ENCODE data around the gene INTS6. TPM values are rescaled to one million over a fixed set of nuclear protein-coding genes. Genes with fewer than 3 reads are reported as not detected.

The INTS6 gene
- total RNA-seq, 1 experiment from 2014 or later: 38.7 TPM

GRCh38 chr13:51397262-51397941 lies 55.4 kb downstream of the INTS6 start:
- DNase-seq: no peak
- Histone ChIP-seq H3K36me3 (peaks cover 16% of the 10 kb centered on the region), H3K27me3 (no peaks in the 10 kb centered on the region), H3K4me1 (no peaks in the 10 kb centered on the region), H3K4me3 (no peak overlapping the region), H3K9me3 (replicated peaks) (no peaks in the 10 kb centered on the region), H3K27ac (no peak overlapping the region)

GRCh38 chr13:51396352-51396751 lies 56.5 kb downstream of the INTS6 start:
- no peak overlapping the region for H3K4me3 ChIP-seq
- H3K27me3 ChIP-seq: no peaks in the 10 kb centered on the region
- DNase-seq: no peak
- peaks cover 14% of the 10 kb centered on the region for H3K36me3 ChIP-seq
- H3K27ac ChIP-seq: no peak overlapping the region
- no peaks in the 10 kb centered on the region for H3K4me1 ChIP-seq
- H3K9me3 ChIP-seq (replicated peaks): no peaks in the 10 kb centered on the region

- no peak for DNase-seq
- H3K27me3 ChIP-seq: no peaks in the 10 kb centered on the region
- H3K4me1 ChIP-seq: no peaks in the 10 kb centered on the region
- peaks cover 10% of the 10 kb centered on the region for H3K36me3 ChIP-seq
- no peak overlapping the region for H3K27ac ChIP-seq
- H3K4me3 ChIP-seq: no peak overlapping the region
- no peaks in the 10 kb centered on the region for H3K9me3 ChIP-seq (replicated peaks)
Observed at GRCh38 chr13:51394724-51395123, 58.1 kb downstream of the INTS6 start.

- Histone ChIP-seq H3K27ac (no peak overlapping the region), H3K4me1 (no peaks in the 10 kb centered on the region), H3K36me3 (peaks cover 24% of the 10 kb centered on the region), H3K4me3 (no peak overlapping the region), H3K9me3 (replicated peaks) (no peaks in the 10 kb centered on the region), H3K27me3 (no peaks in the 10 kb centered on the region)
- DNase-seq: no peak
Observed at GRCh38 chr13:51385114-51385513, 67.7 kb downstream of the INTS6 start.

GRCh38 chr13:51380269-51380668 lies 72.6 kb downstream of the INTS6 start:
- Histone ChIP-seq H3K4me1 (no peaks in the 10 kb centered on the region), H3K36me3 (peaks cover 49% of the 10 kb centered on the region), H3K27ac (no peak overlapping the region), H3K4me3 (no peak overlapping the region), H3K9me3 (replicated peaks) (no peaks in the 10 kb centered on the region), H3K27me3 (no peaks in the 10 kb centered on the region)
- DNase-seq: no peak

GRCh38 chr13:51373451-51373850 lies 79.4 kb downstream of the INTS6 start:
- H3K27ac ChIP-seq: no peak overlapping the region
- H3K4me1 ChIP-seq: no peaks in the 10 kb centered on the region
- H3K4me3 ChIP-seq: no peak overlapping the region
- peaks cover 60% of the 10 kb centered on the region for H3K36me3 ChIP-seq
- no peaks in the 10 kb centered on the region for H3K9me3 ChIP-seq (replicated peaks)
- H3K27me3 ChIP-seq: no peaks in the 10 kb centered on the region
- no peak for DNase-seq

- H3K9me3 ChIP-seq (replicated peaks): no peaks in the 10 kb centered on the region
- H3K4me3 ChIP-seq: no peak overlapping the region
- no peak overlapping the region for H3K27ac ChIP-seq
- no peaks in the 10 kb centered on the region for H3K4me1 ChIP-seq
- H3K27me3 ChIP-seq: no peaks in the 10 kb centered on the region
- no peak for DNase-seq
- peaks cover 55% of the 10 kb centered on the region for H3K36me3 ChIP-seq
Observed at GRCh38 chr13:51371768-51372399, 81.0 kb downstream of the INTS6 start.

GRCh38 chr13:51370811-51371210 lies 82.0 kb downstream of the INTS6 start:
- H3K36me3 ChIP-seq: peaks cover 54% of the 10 kb centered on the region
- no peak for DNase-seq
- H3K9me3 ChIP-seq (replicated peaks): no peaks in the 10 kb centered on the region
- no peak overlapping the region for H3K4me3 ChIP-seq
- H3K27ac ChIP-seq: no peak overlapping the region
- no peaks in the 10 kb centered on the region for H3K4me1 ChIP-seq
- no peaks in the 10 kb centered on the region for H3K27me3 ChIP-seq

GRCh38 chr13:51370116-51370515 lies 82.7 kb downstream of the INTS6 start:
- Histone ChIP-seq H3K27ac (no peak overlapping the region), H3K36me3 (peaks cover 54% of the 10 kb centered on the region)
- no peak for DNase-seq

GRCh38 chr13:51364404-51365008 lies 88.3 kb downstream of the INTS6 start:
- H3K4me1 ChIP-seq: no peaks in the 10 kb centered on the region
- no peaks in the 10 kb centered on the region for H3K27me3 ChIP-seq
- no peaks in the 10 kb centered on the region for H3K9me3 ChIP-seq (replicated peaks)
- DNase-seq: no peak
- no peak overlapping the region for H3K27ac ChIP-seq
- H3K36me3 ChIP-seq: peaks cover 57% of the 10 kb centered on the region
- H3K4me3 ChIP-seq: no peak overlapping the region

More at GRCh38 chr13:51370116-51370515, 82.7 kb downstream of the INTS6 start:
- Histone ChIP-seq H3K27me3 (no peaks in the 10 kb centered on the region), H3K9me3 (replicated peaks) (no peaks in the 10 kb centered on the region), H3K4me1 (no peaks in the 10 kb centered on the region), H3K4me3 (no peak overlapping the region)

GRCh38 chr13:51363625-51364024 lies 89.2 kb downstream of the INTS6 start:
- H3K36me3 ChIP-seq: peaks cover 48% of the 10 kb centered on the region
- H3K9me3 ChIP-seq (replicated peaks): no peaks in the 10 kb centered on the region
- no peaks in the 10 kb centered on the region for H3K4me1 ChIP-seq
- H3K27ac ChIP-seq: no peak overlapping the region
- H3K4me3 ChIP-seq: no peak overlapping the region
- DNase-seq: no peak
- H3K27me3 ChIP-seq: no peaks in the 10 kb centered on the region

GRCh38 chr13:51361106-51361505 lies 91.7 kb downstream of the INTS6 start:
- no peak for DNase-seq
- Histone ChIP-seq H3K4me1 (no peaks in the 10 kb centered on the region), H3K4me3 (no peak overlapping the region), H3K36me3 (peaks cover 35% of the 10 kb centered on the region), H3K27ac (no peak overlapping the region), H3K27me3 (no peaks in the 10 kb centered on the region), H3K9me3 (replicated peaks) (no peaks in the 10 kb centered on the region)

GRCh38 chr13:51360489-51360888 lies 92.3 kb downstream of the INTS6 start:
- no peak overlapping the region for H3K4me3 ChIP-seq
- no peaks in the 10 kb centered on the region for H3K4me1 ChIP-seq
- DNase-seq: no peak
- no peaks in the 10 kb centered on the region for H3K9me3 ChIP-seq (replicated peaks)
- H3K27me3 ChIP-seq: no peaks in the 10 kb centered on the region
- peaks cover 30% of the 10 kb centered on the region for H3K36me3 ChIP-seq
- H3K27ac ChIP-seq: no peak overlapping the region

GRCh38 chr13:51359352-51359751 lies 93.5 kb downstream of the INTS6 start:
- H3K36me3 ChIP-seq: peaks cover 18% of the 10 kb centered on the region
- H3K27ac ChIP-seq: no peak overlapping the region
- no peak overlapping the region for H3K4me3 ChIP-seq
- no peak for DNase-seq
- H3K4me1 ChIP-seq: no peaks in the 10 kb centered on the region
- H3K27me3 ChIP-seq: no peaks in the 10 kb centered on the region
- H3K9me3 ChIP-seq (replicated peaks): no peaks in the 10 kb centered on the region

GRCh38 chr13:51357928-51358595 lies 94.8 kb downstream of the INTS6 start:
- no peaks in the 10 kb centered on the region for H3K27me3 ChIP-seq
- no peak for DNase-seq
- H3K36me3 ChIP-seq: peaks cover 14% of the 10 kb centered on the region
- H3K27ac ChIP-seq: no peak overlapping the region
- H3K9me3 ChIP-seq (replicated peaks): no peaks in the 10 kb centered on the region
- H3K4me3 ChIP-seq: no peak overlapping the region
- no peaks in the 10 kb centered on the region for H3K4me1 ChIP-seq
